Measurements from ENCODE around the gene SYTL3.

SYTL3 gene

GRCh38 chr6:158751224-158751623, 101.4 kb downstream of the SYTL3 start:
- no peak for TF ChIP-seq GATA1 (IDR thresholded peaks at IDR 0.05; ENCODE audit: low read depth, low read length)
- DNase-seq, result no peak

- TF ChIP-seq POLR2A (IDR thresholded peaks at IDR 0.05; ENCODE audit: low read length), result no peak
- no peak for TF ChIP-seq GATA1 (IDR thresholded peaks at IDR 0.05; ENCODE audit: low read depth, low read length)
Measured at GRCh38 chr6:158751921-158752320, 102.1 kb downstream of the SYTL3 start.

GRCh38 chr6:158752613-158753012, 102.8 kb downstream of the SYTL3 start:
- TF ChIP-seq POLR2A (IDR thresholded peaks at IDR 0.05; ENCODE audit: low read length), result no peak
- peak in 1 of 2 experiments; percentile 9 for DNase-seq

More at GRCh38 chr6:158751921-158752320, 102.1 kb downstream of the SYTL3 start:
- no peak for DNase-seq

GRCh38 chr6:158753811-158754210, 104.0 kb downstream of the SYTL3 start:
- TF ChIP-seq POLR2A (IDR thresholded peaks at IDR 0.05; ENCODE audit: low read length), result no peak
- TF ChIP-seq GATA1 (IDR thresholded peaks at IDR 0.05; ENCODE audit: low read depth, low read length), result no peak
- DNase-seq, result no peak

- no peak for DNase-seq
- no peak for TF ChIP-seq POLR2A (IDR thresholded peaks at IDR 0.05; ENCODE audit: low read length)
- TF ChIP-seq GATA1 (IDR thresholded peaks at IDR 0.05; ENCODE audit: low read depth, low read length), result no peak
Measured at GRCh38 chr6:158754738-158755137, 104.9 kb downstream of the SYTL3 start.

GRCh38 chr6:158755636-158756035, 105.8 kb downstream of the SYTL3 start:
- no peak for TF ChIP-seq GATA1 (IDR thresholded peaks at IDR 0.05; ENCODE audit: low read depth, low read length)
- no peak for TF ChIP-seq POLR2A (IDR thresholded peaks at IDR 0.05; ENCODE audit: low read length)
- DNase-seq, result no peak

GRCh38 chr6:158756126-158756525, 106.3 kb downstream of the SYTL3 start:
- no peak for DNase-seq
- TF ChIP-seq GATA1 (IDR thresholded peaks at IDR 0.05; ENCODE audit: low read depth, low read length) (no peak), POLR2A (IDR thresholded peaks at IDR 0.05; ENCODE audit: low read length) (no peak)

GRCh38 chr6:158756977-158757752, 107.3 kb downstream of the SYTL3 start:
- TF ChIP-seq POLR2A (IDR thresholded peaks at IDR 0.05; ENCODE audit: low read length), result no peak
- TF ChIP-seq GATA1 (IDR thresholded peaks at IDR 0.05; ENCODE audit: low read depth, low read length), result no peak
- no peak for DNase-seq

GRCh38 chr6:158757753-158758090, 107.9 kb downstream of the SYTL3 start:
- no peak for DNase-seq
- TF ChIP-seq POLR2A (IDR thresholded peaks at IDR 0.05; ENCODE audit: low read length) (no peak), GATA1 (IDR thresholded peaks at IDR 0.05; ENCODE audit: low read depth, low read length) (no peak)

GRCh38 chr6:158758451-158758860, 108.6 kb downstream of the SYTL3 start:
- DNase-seq, result no peak
- TF ChIP-seq GATA1 (IDR thresholded peaks at IDR 0.05; ENCODE audit: low read depth, low read length), result no peak
- TF ChIP-seq POLR2A (IDR thresholded peaks at IDR 0.05; ENCODE audit: low read length), result no peak

GRCh38 chr6:158758941-158759479, 109.2 kb downstream of the SYTL3 start:
- DNase-seq, result no peak
- TF ChIP-seq POLR2A (IDR thresholded peaks at IDR 0.05; ENCODE audit: low read length) (no peak), GATA1 (IDR thresholded peaks at IDR 0.05; ENCODE audit: low read depth, low read length) (no peak)

- TF ChIP-seq GATA1 (IDR thresholded peaks at IDR 0.05; ENCODE audit: low read depth, low read length) (no peak), POLR2A (IDR thresholded peaks at IDR 0.05; ENCODE audit: low read length) (no peak)
- DNase-seq, result no peak
Measured at GRCh38 chr6:158759966-158760617, 110.2 kb downstream of the SYTL3 start.

GRCh38 chr6:158760618-158761250, 110.9 kb downstream of the SYTL3 start:
- TF ChIP-seq POLR2A (IDR thresholded peaks at IDR 0.05; ENCODE audit: low read length) (no peak), GATA1 (IDR thresholded peaks at IDR 0.05; ENCODE audit: low read depth, low read length) (no peak)
- no peak for DNase-seq

GRCh38 chr6:158761746-158762145, 111.9 kb downstream of the SYTL3 start:
- TF ChIP-seq POLR2A (IDR thresholded peaks at IDR 0.05; ENCODE audit: low read length), result no peak
- TF ChIP-seq GATA1 (IDR thresholded peaks at IDR 0.05; ENCODE audit: low read depth, low read length), result no peak
- DNase-seq, result no peak
